HFF-Myc (cell line): ENCODE results near the gene NME7.

Experiments
- DNase-seq: peaks from one replicate; pipeline ENCODE4 v3.0.0-alpha.2; 2011; ENCODE audit warnings: low read depth; ENCODE audit errors: extremely low read depth
- H3K4me3 ChIP-seq: replicated peaks from 2 replicates; pipeline ENCODE4 v1.5.1; 2011; ENCODE audit warnings: low read depth, mild to moderate bottlenecking, control low read depth, low read length
- TF ChIP-seq, protein P1 (sequence below): IDR thresholded peaks from 2 replicates; pipeline ENCODE4 v1.5.1; 2012; ENCODE audit warnings: mild to moderate bottlenecking, low read depth, low read length, control low read depth; ENCODE audit errors: missing control alignments

Gene NME7

DNA sequence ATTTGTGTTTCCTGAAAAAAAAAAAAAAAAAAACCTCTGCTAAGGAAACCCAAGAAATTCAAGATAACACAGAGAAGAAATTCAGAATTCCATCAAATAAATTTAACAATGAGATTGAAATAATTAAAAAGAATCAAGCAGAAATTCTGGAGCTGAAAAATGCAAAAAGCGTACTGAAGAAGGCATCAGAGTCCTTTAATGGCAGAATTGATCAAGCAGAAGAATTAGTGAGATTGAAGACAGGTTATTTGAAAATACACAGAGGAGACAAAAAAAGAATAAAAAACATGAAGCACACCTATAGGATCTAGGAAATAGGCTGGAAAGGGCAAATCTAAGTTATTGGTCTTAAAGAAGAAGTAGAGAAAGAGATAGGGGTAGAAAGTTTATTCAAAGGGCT, 38.2 kb downstream of the NME7 start:
- no peak for DNase-seq
- H3K4me3 ChIP-seq, result no peak overlapping the region
- TF ChIP-seq, protein P1, sequence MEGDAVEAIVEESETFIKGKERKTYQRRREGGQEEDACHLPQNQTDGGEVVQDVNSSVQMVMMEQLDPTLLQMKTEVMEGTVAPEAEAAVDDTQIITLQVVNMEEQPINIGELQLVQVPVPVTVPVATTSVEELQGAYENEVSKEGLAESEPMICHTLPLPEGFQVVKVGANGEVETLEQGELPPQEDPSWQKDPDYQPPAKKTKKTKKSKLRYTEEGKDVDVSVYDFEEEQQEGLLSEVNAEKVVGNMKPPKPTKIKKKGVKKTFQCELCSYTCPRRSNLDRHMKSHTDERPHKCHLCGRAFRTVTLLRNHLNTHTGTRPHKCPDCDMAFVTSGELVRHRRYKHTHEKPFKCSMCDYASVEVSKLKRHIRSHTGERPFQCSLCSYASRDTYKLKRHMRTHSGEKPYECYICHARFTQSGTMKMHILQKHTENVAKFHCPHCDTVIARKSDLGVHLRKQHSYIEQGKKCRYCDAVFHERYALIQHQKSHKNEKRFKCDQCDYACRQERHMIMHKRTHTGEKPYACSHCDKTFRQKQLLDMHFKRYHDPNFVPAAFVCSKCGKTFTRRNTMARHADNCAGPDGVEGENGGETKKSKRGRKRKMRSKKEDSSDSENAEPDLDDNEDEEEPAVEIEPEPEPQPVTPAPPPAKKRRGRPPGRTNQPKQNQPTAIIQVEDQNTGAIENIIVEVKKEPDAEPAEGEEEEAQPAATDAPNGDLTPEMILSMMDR, result no peak

GRCh38 chr1:169327875-169328274, 39.7 kb downstream of the NME7 start:
- no peak for DNase-seq
- TF ChIP-seq, protein P1, result no peak
- H3K4me3 ChIP-seq, result no peak overlapping the region

DNA sequence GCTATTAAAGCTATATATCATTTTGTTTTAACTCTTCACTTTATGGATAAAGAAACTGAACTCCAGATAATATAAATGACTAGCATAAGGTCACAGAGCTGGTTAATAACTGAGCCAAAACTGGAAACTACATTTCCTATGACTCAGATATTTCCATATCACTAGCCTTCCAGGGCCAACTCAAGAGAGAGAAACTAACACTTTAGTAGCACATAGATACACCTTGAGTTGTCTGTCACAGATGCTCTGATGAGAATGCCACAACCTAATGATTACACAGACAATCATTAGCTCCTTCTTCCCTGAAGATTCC, 40.7 kb downstream of the NME7 start:
- no peak for DNase-seq
- TF ChIP-seq, protein P1, result no peak
- H3K4me3 ChIP-seq, result no peak overlapping the region

- TF ChIP-seq, protein P1, result no peak
- DNase-seq, result no peak
- H3K4me3 ChIP-seq, result no peak overlapping the region
Measured at GRCh38 chr1:169326261-169326955, 41.2 kb downstream of the NME7 start.

- no peak for DNase-seq
- TF ChIP-seq, protein P1, result no peak
- H3K4me3 ChIP-seq, result no peak overlapping the region
Measured at GRCh38 chr1:169325117-169325516, 42.5 kb downstream of the NME7 start.

DNA sequence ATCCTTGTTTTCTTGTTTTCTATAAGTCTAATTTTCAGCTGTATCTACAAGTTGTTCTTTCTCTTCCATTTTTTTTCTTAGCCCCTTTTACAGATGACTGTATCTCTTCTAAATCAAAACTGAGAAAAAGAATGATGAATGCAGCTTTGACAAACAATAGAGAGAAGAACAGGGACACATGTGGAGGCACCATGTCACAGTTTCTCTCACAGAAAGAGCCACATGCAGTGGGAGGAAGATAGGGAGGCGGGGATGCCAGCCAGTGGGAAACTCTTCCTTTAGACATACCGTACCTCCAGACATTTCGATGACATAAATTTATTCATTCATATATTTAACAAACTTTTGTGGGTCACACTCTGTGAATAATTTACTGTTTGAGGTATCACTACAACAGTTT, 45.5 kb downstream of the NME7 start:
- TF ChIP-seq, protein P1, result no peak
- no peak for DNase-seq
- no peak overlapping the region for H3K4me3 ChIP-seq

DNA sequence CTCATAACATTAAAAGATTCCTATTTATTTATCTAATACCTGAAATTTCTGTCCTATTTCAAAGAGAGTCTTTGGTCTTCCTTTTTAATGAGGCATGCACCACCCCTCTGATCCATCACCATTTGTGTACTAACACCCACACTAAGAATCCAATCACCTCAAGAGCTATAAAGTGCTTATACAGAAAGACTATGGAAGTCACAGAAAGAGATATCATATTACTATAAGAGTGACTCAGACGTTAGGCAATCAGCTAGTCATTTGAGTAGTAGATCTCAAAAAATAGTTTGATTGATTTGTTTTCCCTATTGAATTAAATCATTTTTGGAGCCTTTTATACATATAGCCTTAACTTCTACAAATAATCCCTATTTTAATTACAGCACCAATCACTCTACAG, 46.1 kb downstream of the NME7 start:
- TF ChIP-seq, protein P1, result no peak
- H3K4me3 ChIP-seq, result no peak overlapping the region
- no peak for DNase-seq
